Activated T-cell treated with anti-CD3 and anti-CD28 coated beads, Interleukin-2, amount 50 U/mL, for 4 hours (primary cell): ENCODE data around the gene RNU5B-1. TPM values are rescaled to one million over a fixed set of nuclear protein-coding genes. Genes with fewer than 3 reads are reported as not detected.
"Not testable (repeated sequence)": the region's sequence is repeated elsewhere in the genome, so short reads cannot be mapped to it uniquely, and the experiment has no call there.

Experiments used
- ATAC-seq, 2 donors: fragments of 200-7000 bp; cut with Tn5 transposase; one replicate each; pipeline ENCODE4 v1.10.0; 2021
- DNase-seq: peaks from one replicate; pipeline ENCODE4 v3.0.0-alpha.2; 2020
- H3K27me3 Mint-ChIP-seq: one replicate; pipeline ENCODE4 v1.8.0; 2021; ENCODE audit warnings: low read depth, mixed read lengths
- H3K36me3 Mint-ChIP-seq: one replicate; pipeline ENCODE4 v1.8.0; 2022; ENCODE audit warnings: mixed read lengths; ENCODE audit not compliant: insufficient read depth
- H3K4me1 Mint-ChIP-seq: one replicate; pipeline ENCODE4 v1.8.0; 2021; ENCODE audit warnings: low read depth, mixed read lengths
- H3K4me3 Mint-ChIP-seq: one replicate; pipeline ENCODE4 v1.8.0; 2021; ENCODE audit warnings: mild to moderate bottlenecking, moderate library complexity, mixed read lengths
- H3K9me3 Mint-ChIP-seq: one replicate; pipeline ENCODE4 v1.8.0; 2021; ENCODE audit warnings: mixed read lengths
- total RNA-seq, 3 donors: library from RNA; stranded (reverse); gene quantifications; one replicate each; pipeline ENCODE4 v1.2.1, GENCODE V29; 2021

The RNU5B-1 gene
- 10 to 100 TPM in 1 of 3 donors, not detected in 2; 14.0 TPM for total RNA-seq

DNA sequence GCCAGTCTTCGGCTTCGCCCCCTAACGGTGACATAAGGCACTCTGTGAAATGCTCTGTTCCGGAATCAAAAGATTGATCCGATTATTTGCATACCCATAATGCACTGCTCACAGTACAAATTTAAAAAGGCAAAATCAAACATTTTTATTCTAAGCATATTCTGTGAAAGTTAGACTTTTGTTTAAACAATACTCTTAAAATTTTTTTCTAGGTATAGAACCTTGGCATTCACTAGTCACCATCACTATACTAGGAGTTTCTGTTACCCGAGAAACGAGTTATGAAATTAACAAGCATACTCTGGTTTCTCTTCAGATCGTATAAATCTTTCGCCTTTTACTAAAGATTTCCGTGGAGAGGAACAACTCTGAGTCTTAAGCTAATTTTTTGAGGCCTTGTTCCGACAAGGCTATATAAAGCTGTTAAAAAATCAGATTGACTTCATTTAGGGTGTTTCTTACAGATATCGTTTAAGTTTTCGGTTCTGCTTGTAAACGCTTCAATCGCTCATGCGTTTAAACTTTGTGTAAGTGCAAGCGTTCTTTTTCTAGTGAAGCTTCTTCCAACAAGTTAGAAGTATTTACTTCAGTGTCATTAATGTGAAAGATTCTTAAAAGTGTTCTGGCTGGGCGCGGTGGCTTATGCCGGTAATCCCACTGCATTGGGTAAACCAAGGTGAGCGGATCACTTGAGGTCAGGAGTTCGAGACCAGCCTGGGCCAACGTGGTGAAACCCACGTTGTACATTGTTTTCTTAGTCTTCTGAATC is at the start of gene RNU5B-1:
Gene RNU5B-1, plus strand, starts transcription at position 297 of the 769 bp plus-strand sequence.
- Mint-ChIP-seq H3K4me3 (peak within 1 kb of the TSS; percentile 92), H3K9me3 (no peaks in the 10 kb centered on the region), H3K4me1 (peaks cover 25% of the 10 kb centered on the region), H3K36me3 (no peaks in the 10 kb centered on the region), H3K27me3 (no peaks in the 10 kb centered on the region)
- DNase-seq (peak; percentile 65), ATAC-seq (peak; percentile 81 to 82)

DNA sequence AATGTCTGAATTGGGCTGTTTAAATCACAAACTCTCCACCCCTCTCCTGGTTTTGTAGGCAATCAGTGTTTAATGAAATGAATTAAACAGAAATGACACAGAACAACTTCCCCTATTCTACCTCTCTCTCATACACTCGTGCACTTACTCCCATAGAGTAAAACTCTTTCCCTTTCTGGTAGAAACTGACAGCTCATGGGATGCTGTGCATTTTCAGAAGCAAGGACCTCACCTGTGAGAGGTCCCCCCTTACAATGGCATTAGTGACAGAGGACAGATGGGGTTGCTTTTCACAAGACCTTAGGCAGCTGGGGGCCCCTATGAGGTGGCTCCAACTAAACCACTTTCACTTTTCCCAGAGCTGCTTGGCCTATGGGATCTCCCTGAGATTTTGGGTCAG is 49.7 kb upstream of the RNU5B-1 start:
- Mint-ChIP-seq H3K36me3 (peaks cover 21% of the 10 kb centered on the region), H3K9me3 (no peaks in the 10 kb centered on the region), H3K4me3 (no peak overlapping the region), H3K4me1 (peaks cover 6% of the 10 kb centered on the region), H3K27me3 (no peaks in the 10 kb centered on the region)
- DNase-seq (no peak), ATAC-seq (no peak)

DNA sequence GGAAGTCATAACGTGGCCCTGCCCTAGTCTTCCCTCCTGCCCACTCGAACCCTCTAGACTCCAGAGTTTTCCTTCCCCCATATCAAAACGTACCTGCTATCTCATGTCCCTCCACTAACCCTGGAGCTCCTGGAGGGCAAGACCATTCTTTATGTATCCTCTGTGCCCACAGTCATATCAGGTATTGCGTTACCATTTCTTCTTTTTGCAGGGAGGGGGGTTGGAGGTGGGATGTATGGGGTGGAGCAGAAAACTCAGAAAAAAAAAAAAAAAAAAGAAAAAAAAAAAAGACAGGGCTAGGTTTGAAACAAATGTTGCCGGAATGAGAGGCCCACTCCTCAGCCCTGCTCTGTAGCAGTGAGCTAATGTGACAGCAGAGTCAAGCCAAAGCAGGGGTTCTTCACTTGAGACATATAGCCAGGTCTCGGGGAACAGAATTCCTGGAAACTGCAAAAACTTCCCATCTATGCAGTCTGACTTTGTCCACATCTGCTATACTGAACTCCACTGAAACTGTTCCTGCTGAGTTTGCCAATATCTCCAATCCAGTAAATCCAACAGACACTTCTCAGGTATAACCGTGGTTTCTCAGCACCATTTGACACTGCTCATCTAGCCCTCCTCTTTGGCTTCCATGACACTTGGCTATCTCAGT is 48.9 kb upstream of the RNU5B-1 start:
- DNase-seq (no peak), ATAC-seq (no peak)
- Mint-ChIP-seq H3K27me3 (no peaks in the 10 kb centered on the region), H3K4me1 (peaks cover under 1% of the 10 kb centered on the region), H3K36me3 (peaks cover 28% of the 10 kb centered on the region), H3K9me3 (no peaks in the 10 kb centered on the region), H3K4me3 (no peak overlapping the region)

DNA sequence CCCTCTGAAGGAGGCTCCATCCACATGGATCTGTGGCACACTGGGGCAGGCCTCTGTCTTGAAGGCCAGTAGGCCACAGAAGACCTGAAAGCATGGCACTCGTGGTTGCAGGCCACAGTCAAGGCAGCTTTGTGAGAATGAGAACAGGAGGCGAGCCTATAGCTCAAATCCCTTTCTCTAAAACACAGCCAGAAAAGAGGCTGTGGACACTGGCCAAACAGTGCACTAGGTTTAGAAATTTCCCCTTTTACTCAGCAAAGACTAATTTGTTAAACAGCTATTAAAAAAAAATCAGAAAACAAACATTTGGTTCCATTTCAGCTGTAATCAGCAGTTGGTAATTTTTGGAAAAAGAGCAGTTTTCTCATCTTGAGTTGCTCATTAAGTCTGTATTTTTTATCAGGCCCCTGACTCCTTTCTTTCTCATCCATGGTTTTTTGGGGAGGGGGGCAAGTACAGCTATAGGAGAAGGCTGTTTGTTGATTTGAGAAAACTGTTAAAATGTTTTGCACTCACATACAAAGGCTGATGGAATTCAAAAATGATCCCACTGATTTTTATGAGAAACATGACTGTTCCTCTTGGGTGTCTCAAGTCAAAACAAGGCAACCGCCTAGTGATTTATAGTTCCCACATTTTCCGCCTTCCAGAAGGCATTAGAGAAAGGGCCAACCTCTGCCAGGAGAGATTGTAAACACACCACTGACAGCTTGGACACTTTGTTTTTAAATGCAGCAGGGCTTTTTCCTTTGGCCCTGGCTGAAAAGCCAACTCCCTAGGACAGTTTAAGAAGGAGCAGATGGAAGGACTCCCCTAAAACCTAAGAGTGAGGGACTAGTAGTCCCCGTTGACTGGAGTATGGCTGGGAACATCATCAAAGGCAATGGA is 45.9 kb upstream of the RNU5B-1 start:
- Mint-ChIP-seq H3K36me3 (peaks cover 46% of the 10 kb centered on the region), H3K4me1 (no peaks in the 10 kb centered on the region), H3K27me3 (no peaks in the 10 kb centered on the region), H3K9me3 (no peaks in the 10 kb centered on the region), H3K4me3 (no peak overlapping the region)
- DNase-seq (no peak), ATAC-seq (no peak)

DNA sequence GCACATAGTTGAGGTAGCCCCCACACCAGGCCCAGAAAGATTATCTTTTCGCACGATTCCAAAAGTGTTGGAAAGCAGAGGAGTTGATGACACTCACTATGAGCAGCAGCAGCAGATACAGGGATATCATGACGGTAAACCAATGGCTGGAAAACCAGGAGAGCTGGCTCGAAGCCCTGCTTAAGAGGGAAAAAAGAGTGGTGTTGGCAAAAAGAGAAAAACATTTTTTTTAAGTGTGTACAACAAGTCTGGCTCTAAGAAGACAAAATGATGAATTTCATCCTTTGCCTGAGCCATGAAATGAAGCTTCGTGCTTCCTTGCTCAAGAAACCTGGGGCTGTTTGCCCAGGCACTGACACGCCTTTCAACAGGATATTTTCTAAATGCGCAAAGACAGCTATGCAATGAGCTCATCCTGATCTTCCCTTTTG is 45.1 kb upstream of the RNU5B-1 start:
- H3K27me3 Mint-ChIP-seq: no peaks in the 10 kb centered on the region
- no peaks in the 10 kb centered on the region for H3K4me1 Mint-ChIP-seq
- peaks cover 44% of the 10 kb centered on the region for H3K36me3 Mint-ChIP-seq
- ATAC-seq: no peak
- no peak overlapping the region for H3K4me3 Mint-ChIP-seq
- H3K9me3 Mint-ChIP-seq: no peaks in the 10 kb centered on the region
- no peak for DNase-seq

DNA sequence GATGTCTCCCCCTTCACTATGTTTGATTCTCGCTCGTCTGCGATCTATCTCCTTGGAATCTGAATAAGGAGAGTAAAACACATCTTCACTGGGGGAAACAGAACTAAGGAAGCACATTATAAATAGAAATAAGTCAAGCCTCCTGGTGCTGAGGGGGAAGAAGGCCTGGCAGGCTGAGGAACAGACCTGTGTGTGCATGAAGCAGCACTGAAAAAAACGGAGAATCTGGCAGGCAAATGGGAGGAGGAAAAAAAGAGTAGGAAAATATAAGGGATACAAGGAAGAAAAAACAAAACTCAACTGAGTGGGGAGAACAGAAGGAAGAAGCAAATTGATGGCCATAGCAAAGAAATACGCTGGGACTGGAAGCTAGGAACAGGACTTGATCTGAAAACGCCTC is 43.5 kb upstream of the RNU5B-1 start:
- no peaks in the 10 kb centered on the region for H3K27me3 Mint-ChIP-seq
- DNase-seq: no peak
- H3K4me3 Mint-ChIP-seq: no peak overlapping the region
- no peak for ATAC-seq
- H3K9me3 Mint-ChIP-seq: no peaks in the 10 kb centered on the region
- H3K36me3 Mint-ChIP-seq: peaks cover 46% of the 10 kb centered on the region
- no peaks in the 10 kb centered on the region for H3K4me1 Mint-ChIP-seq

DNA sequence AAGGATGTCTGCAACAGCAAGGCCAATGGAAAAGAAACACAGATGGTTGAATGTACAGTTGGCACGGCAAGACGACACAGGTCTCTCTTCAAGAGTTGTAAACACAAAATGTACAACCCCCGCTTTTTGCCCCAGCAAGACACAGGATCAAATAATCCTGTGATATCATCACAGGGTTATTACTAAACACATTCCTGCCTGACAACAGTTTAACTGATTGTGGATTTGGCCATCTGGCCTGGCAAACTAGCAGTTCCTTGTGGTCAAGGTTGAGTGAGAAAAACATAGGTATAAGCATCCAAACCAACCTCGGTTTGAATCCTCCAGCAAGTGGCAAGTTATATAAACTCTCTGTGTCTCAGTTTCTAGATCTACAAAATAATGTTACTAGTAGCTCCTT is 41.2 kb upstream of the RNU5B-1 start:
- no peak for DNase-seq
- no peak for ATAC-seq
- no peak overlapping the region for H3K4me3 Mint-ChIP-seq
- peaks cover 49% of the 10 kb centered on the region for H3K36me3 Mint-ChIP-seq
- H3K4me1 Mint-ChIP-seq: no peaks in the 10 kb centered on the region
- H3K27me3 Mint-ChIP-seq: no peaks in the 10 kb centered on the region
- no peaks in the 10 kb centered on the region for H3K9me3 Mint-ChIP-seq

DNA sequence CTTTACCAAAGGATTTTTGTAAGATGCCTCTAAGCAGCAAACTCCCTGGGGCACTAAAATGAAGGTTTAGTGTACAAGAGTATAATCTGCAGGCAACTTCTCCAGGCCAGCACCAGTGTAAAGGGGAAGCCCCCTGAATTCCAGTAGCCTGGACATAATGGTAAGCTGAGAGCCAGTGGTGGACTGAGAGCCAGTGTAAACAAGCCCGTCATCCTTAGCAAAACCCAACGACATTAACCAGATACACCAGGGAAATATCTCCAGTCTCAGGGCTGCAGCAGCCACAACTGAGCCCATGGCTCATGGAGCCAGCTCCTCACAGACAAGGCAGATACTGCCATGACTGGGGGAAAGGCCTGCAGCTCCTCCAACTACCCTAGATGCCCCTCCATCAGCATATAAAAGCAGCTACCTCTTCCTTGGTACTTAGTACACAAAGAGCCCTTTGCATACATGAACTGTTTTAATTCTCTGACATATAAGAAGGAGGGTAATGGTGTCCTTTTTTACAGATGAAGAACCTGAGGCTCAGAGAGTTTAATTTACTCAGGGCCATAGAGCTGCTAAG is 39.5 kb upstream of the RNU5B-1 start:
- DNase-seq: no peak
- Mint-ChIP-seq H3K4me1 (no peaks in the 10 kb centered on the region), H3K36me3 (peaks cover 43% of the 10 kb centered on the region), H3K27me3 (no peaks in the 10 kb centered on the region), H3K9me3 (no peaks in the 10 kb centered on the region), H3K4me3 (no peak overlapping the region)
- ATAC-seq: no peak

DNA sequence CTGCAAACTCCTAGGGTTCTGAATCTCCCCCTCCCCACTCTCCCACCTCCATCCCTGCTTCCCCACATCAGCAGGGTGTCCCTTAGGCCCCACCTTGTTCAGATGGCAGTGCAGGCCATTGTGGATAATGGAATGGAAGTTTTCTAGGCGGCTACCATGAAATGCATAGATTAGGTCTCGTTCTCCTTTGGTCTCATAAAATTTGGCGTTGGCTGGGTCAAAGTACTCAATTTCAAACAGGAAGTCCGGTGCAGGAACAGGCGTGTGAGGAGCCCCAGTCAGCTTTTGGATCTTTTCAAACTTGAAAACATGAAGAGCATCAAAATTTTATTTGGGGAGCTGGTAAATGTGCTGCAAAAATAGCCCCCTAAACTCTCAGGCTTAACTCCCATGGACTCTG is 38.0 kb upstream of the RNU5B-1 start:
- no peak for ATAC-seq
- Mint-ChIP-seq H3K27me3 (no peaks in the 10 kb centered on the region), H3K4me1 (no peaks in the 10 kb centered on the region), H3K9me3 (no peaks in the 10 kb centered on the region), H3K36me3 (peaks cover 35% of the 10 kb centered on the region), H3K4me3 (no peak overlapping the region)
- DNase-seq: no peak

DNA sequence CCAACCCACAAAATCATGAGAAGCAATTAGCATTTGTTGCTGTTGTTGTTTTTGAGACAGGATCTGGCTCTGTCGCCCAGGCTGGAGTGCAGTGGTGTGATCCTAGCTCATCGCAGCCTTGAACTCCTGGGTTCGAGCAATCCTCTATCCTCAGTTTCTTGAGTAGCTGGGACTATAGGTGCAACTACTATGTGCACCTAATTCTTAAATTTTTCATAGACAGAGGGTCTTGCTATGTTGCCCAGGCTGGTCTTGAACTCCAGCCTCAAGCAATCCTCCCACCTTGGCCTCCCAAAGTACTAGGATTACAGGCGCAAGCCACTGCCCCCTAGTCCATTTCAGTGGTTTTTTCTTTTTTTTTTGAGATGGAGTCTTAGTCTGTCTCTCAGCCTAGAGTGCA is 36.1 kb upstream of the RNU5B-1 start:
- Mint-ChIP-seq H3K27me3 (no peaks in the 10 kb centered on the region), H3K4me1 (no peaks in the 10 kb centered on the region), H3K36me3 (peaks cover 21% of the 10 kb centered on the region), H3K9me3 (no peaks in the 10 kb centered on the region), H3K4me3 (no peak overlapping the region)
- DNase-seq (no peak), ATAC-seq (no peak)

DNA sequence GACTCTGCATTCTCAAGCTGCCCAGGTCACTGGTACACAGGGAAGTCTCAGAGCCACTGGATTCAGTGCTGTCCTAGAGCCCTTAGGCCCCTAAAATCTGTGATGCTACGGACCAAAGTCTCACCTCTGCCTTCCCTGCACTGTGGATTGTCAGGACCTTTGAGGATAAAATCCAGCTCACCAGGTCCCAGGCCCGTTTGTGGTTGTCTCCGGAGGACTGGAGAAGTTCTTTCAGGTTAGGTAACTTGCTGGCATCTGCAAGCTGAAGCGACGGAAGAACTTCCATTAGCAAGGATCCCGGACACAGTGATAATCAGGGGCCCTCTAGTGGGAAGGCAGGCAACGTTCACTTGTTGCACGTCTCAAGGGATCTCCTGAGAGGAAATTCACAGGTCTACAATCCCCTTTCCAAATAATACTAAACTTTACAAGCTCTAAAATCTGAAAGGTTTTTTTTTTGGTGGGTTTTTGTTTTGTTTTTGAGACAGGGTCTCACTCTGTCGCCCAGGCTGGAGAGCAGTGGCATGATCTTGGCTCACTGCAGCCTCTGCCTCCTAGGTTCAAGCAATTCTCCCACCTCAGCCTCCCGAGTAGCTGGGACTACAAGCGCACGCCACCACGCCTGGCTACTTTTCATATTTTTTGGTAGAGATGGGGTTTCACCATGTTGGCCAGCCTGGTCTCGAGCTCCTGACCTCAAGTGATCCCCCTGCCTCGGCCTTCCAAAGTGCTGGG is 33.5 kb upstream of the RNU5B-1 start:
- not testable (repeated sequence) for H3K4me3 Mint-ChIP-seq, DNase-seq, H3K27me3 Mint-ChIP-seq, ATAC-seq, H3K9me3 Mint-ChIP-seq
- peaks cover 19% of the 10 kb centered on the region for H3K36me3 Mint-ChIP-seq
- H3K4me1 Mint-ChIP-seq: peaks cover 14% of the 10 kb centered on the region

DNA sequence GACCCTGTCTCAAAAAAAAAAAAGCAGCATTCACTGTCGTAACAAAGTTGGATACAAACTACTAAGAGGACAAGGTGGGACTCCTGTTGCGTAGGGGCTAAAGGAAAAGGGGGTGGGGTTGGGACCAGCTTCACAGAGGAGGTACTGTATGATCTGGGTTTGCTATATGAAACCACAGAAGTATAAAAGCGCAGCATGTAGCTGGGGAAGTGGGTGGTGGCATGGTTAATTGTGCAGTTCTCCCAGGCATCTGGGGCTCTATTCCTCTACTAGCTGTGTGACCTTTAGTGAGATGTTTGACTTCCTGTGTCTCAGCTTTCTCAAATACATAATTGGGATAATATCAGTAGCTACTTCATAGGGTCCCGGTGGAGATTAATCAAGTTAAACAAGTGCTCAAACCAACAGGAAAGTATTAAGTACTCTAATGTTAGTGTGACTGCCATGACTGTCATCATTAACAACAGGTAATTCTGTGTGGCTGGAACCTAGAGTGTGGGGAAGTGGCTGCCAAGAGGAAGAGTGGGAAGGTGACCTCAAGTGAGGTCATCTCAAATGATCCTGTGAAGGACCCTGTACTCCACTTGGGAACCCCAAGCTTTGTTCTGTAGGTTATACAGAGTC is 29.3 kb upstream of the RNU5B-1 start:
- Mint-ChIP-seq H3K36me3 (peaks cover 10% of the 10 kb centered on the region), H3K4me1 (peaks cover 32% of the 10 kb centered on the region), H3K27me3 (no peaks in the 10 kb centered on the region), H3K9me3 (no peaks in the 10 kb centered on the region), H3K4me3 (no peak overlapping the region)
- DNase-seq: no peak
- ATAC-seq: peak in 1 of 2 donors; percentile 21

DNA sequence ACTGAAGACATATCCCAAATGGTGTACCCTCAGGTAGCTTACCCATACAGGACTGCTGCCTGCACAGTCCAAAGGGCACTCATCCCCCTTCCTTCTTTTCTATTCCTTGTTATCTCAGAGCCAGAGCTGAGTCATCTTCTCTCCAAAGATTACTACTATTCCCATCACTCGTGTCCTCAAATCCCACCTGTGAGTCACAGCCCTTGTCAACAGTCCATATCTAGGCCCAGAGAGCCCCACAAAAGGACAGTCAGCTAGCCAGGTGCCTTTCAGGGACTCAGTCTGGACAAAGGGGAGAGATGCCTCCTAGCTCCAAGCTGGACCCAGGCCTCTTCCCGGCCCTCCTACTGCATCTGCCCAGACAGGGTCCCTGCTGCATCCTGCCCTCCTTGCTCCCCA is 28.8 kb upstream of the RNU5B-1 start:
- DNase-seq (no peak), ATAC-seq (peak in 1 of 2 donors; percentile 21)
- H3K9me3 Mint-ChIP-seq: no peaks in the 10 kb centered on the region
- H3K4me3 Mint-ChIP-seq: no peak overlapping the region
- peaks cover 32% of the 10 kb centered on the region for H3K4me1 Mint-ChIP-seq
- H3K27me3 Mint-ChIP-seq: no peaks in the 10 kb centered on the region
- peaks cover 8% of the 10 kb centered on the region for H3K36me3 Mint-ChIP-seq
